GM12874 (cell line): Measurements from ENCODE around the gene KMT2E.

ENCODE experiments used
- TF ChIP-seq, protein P1 (sequence below): IDR thresholded peaks from 2 replicates; pipeline ENCODE4 v1.5.1; 2011; ENCODE audit warnings: low read depth, mild to moderate bottlenecking, control low read depth, low read length, moderate library complexity; ENCODE audit not compliant: insufficient read depth

Gene KMT2E

GRCh38 chr7:105019269-105019668 is 5.3 kb downstream of the KMT2E start:
- TF ChIP-seq, protein P1, sequence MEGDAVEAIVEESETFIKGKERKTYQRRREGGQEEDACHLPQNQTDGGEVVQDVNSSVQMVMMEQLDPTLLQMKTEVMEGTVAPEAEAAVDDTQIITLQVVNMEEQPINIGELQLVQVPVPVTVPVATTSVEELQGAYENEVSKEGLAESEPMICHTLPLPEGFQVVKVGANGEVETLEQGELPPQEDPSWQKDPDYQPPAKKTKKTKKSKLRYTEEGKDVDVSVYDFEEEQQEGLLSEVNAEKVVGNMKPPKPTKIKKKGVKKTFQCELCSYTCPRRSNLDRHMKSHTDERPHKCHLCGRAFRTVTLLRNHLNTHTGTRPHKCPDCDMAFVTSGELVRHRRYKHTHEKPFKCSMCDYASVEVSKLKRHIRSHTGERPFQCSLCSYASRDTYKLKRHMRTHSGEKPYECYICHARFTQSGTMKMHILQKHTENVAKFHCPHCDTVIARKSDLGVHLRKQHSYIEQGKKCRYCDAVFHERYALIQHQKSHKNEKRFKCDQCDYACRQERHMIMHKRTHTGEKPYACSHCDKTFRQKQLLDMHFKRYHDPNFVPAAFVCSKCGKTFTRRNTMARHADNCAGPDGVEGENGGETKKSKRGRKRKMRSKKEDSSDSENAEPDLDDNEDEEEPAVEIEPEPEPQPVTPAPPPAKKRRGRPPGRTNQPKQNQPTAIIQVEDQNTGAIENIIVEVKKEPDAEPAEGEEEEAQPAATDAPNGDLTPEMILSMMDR = no peak

- TF ChIP-seq, protein P1 = no peak
These were observed 6.9 kb downstream of the KMT2E start for GRCh38 chr7:105020926-105021325.

DNA sequence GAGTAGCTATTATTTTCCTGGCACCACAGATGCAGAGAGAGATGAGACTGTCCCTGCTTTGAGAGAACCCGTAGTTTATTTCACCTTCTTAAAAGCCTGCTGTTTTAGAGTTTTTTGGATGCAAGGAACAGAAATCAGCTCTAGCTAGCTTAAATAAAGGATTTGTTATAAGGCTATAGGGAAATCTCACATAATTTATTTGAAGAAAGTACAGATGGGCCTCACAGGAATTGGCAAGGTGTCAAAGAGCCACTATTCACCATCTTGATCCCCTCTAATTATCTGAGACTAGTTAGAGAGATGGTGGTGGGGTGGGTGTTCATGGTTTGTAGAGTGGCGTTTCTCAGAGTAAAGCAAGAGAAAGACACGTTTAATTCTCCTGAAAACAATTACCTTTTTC is 7.3 kb downstream of the KMT2E start:
- TF ChIP-seq, protein P1 = no peak

- TF ChIP-seq, protein P1 = no peak
These were observed 8.0 kb downstream of the KMT2E start for GRCh38 chr7:105021967-105022366.

GRCh38 chr7:105022458-105022857 is 8.5 kb downstream of the KMT2E start:
- TF ChIP-seq, protein P1 = no peak

- TF ChIP-seq, protein P1 = no peak
These were observed 10.7 kb downstream of the KMT2E start for GRCh38 chr7:105024734-105025133.

- TF ChIP-seq, protein P1 = no peak
These were observed 12.7 kb downstream of the KMT2E start for GRCh38 chr7:105026750-105027149.
